HCT116 (cell line): ENCODE measurements around the gene FAM81B. TPM values are rescaled to one million over a fixed set of nuclear protein-coding genes. Genes with fewer than 3 reads are reported as not detected.

Experiments used
- ATAC-seq: fragments of 200-7000 bp; cut with Tn5 transposase; 2 replicates; pipeline ENCODE4 v1.9.1; 2020; ENCODE audit warnings: mild to moderate bottlenecking, moderate library complexity
- BruUV-seq: library from RNA; stranded (reverse); fragments of 400-500 nt; replicated peaks from 2 replicates; lab custom pipeline; 2021; lab: Mats Ljungman, UMichigan
- CTCF ChIA-PET: fragments of 300-600 bp; sonication (Branson Sonifier 250); formaldehyde crosslinking; loops from one replicate; lab custom pipeline; 2021; ENCODE audit warnings: antibody characterized with exemption; lab: Charles Lee
- POLR2A ChIA-PET: fragments of 300-600, 350-600 bp; sonication (Branson Sonifier 250); formaldehyde crosslinking; loops from one replicate; lab custom pipeline; 2021; ENCODE audit warnings: antibody characterized with exemption; lab: Charles Lee
- RAD21 ChIA-PET, 2 experiments: fragments of 300-600 bp; sonication (Branson Sonifier 250); formaldehyde crosslinking; loops; one replicate each; lab custom pipeline; 2023; ENCODE audit warnings: low total read pairs in 2 of 2; ENCODE audit not compliant: uncharacterized antibody in 2 of 2, unreplicated experiment in 2 of 2, low non-redundant PET in 1 of 2; lab: Charles Lee
- DNase-seq: peaks from one replicate; pipeline ENCODE4 v3.0.0-alpha.2; 2010; ENCODE audit warnings: low read depth, low spot score
- H2AFZ ChIP-seq: fragments of 200-600 bp; shearing (Covaris generic), sonication (generic); 2 replicates; pipeline ENCODE4 v1.6.1; 2017; ENCODE audit warnings: low read depth, mixed run types, mixed read lengths, antibody characterized with exemption, low read length; ENCODE audit not compliant: poor library complexity, severe bottlenecking
- H3K27ac ChIP-seq: 2 replicates; pipeline ENCODE4 v1.5.1; 2012; ENCODE audit warnings: low read depth, low read length
- H3K27me3 ChIP-seq: fragments of 200-600 bp; sonication (generic); 2 replicates; pipeline ENCODE4 v1.6.1; 2016; ENCODE audit warnings: mixed run types, low read length, mixed read lengths; ENCODE audit not compliant: insufficient read depth
- H3K36me3 ChIP-seq, 2 experiments: fragments of 200-500 bp in 1 of 2; fragments of 200-600 bp in 1 of 2; sonication (Bioruptor generic) in 1 of 2; sonication (generic) in 1 of 2; 2 replicates each; pipeline versions ENCODE4 v1.5.1 to v1.6.1; 2014 to 2016; ENCODE audit warnings: low read length in 2 of 2, inconsistent platforms in 1 of 2, mixed read lengths in 1 of 2, mixed run types in 1 of 2; ENCODE audit not compliant: insufficient read depth in 2 of 2, control insufficient read depth in 1 of 2
- H3K4me1 ChIP-seq, 2 experiments: fragments of 200-600 bp in 1 of 2; sonication (generic) in 1 of 2; 2 replicates each; pipeline versions ENCODE4 v1.5.1 to v1.6.1; 2012 to 2017; ENCODE audit warnings: low read length in 2 of 2, inconsistent platforms in 1 of 2, mild to moderate bottlenecking in 1 of 2, mixed read lengths in 1 of 2, mixed run types in 1 of 2, moderate library complexity in 1 of 2; ENCODE audit not compliant: insufficient read depth in 2 of 2, control insufficient read depth in 1 of 2
- H3K4me2 ChIP-seq: fragments of 200-600 bp; sonication (generic); 2 replicates; pipeline ENCODE4 v1.6.1; 2017; ENCODE audit warnings: mixed run types, low read length, mixed read lengths
- H3K4me3 ChIP-seq, 2 experiments: fragments of 200-600 bp in 1 of 2; sonication (generic) in 1 of 2; replicated peaks in 1 of 2; 2 replicates each; pipeline ENCODE4 v1.5.1; 2011 to 2016; ENCODE audit warnings: low read length in 2 of 2, control low read depth in 1 of 2, low read depth in 1 of 2, mild to moderate bottlenecking in 1 of 2, mixed read lengths in 1 of 2, mixed run types in 1 of 2
- H3K79me2 ChIP-seq: fragments of 200-600 bp; sonication (generic); 2 replicates; pipeline ENCODE4 v1.6.1; 2017; ENCODE audit warnings: mild to moderate bottlenecking, mixed run types, low read length, moderate library complexity, mixed read lengths; ENCODE audit not compliant: insufficient read depth
- H3K9ac ChIP-seq: fragments of 200-600 bp; sonication (generic); 2 replicates; pipeline ENCODE4 v1.6.1; 2016; ENCODE audit warnings: low read length, mixed read lengths
- H3K9me2 ChIP-seq: fragments of 200-600 bp; sonication (generic), shearing (Covaris generic); 2 replicates; pipeline ENCODE4 v1.6.1; 2017; ENCODE audit warnings: mixed run types, mild to moderate bottlenecking, moderate library complexity; ENCODE audit not compliant: insufficient read depth
- H3K9me3 ChIP-seq, 2 experiments: fragments of 200-500 bp in 1 of 2; fragments of 200-600 bp in 1 of 2; sonication (Bioruptor generic) in 1 of 2; sonication (generic) in 1 of 2; 2 replicates each; pipeline ENCODE4 v1.6.1; 2014 to 2017; ENCODE audit warnings: low read length in 2 of 2, mixed read lengths in 2 of 2, inconsistent platforms in 1 of 2, low read depth in 1 of 2, mild to moderate bottlenecking in 1 of 2, mixed run types in 1 of 2, moderate library complexity in 1 of 2; ENCODE audit not compliant: control insufficient read depth in 1 of 2, insufficient read depth in 1 of 2
- H4K20me1 ChIP-seq: fragments of 200-600 bp; sonication (generic), shearing (Covaris generic); 2 replicates; pipeline ENCODE4 v1.6.1; 2017; ENCODE audit warnings: mixed run types, mild to moderate bottlenecking, moderate library complexity; ENCODE audit not compliant: insufficient read depth
- CBX3 ChIP-seq: IDR thresholded peaks from 2 replicates; pipeline ENCODE4 v1.6.1; 2012; ENCODE audit warnings: low read depth
- EZH2phosphoT487 ChIP-seq: fragments of 200-600 bp; IDR thresholded peaks from 2 replicates; pipeline ENCODE4 v1.6.1; 2018; ENCODE audit warnings: antibody characterized with exemption, borderline replicate concordance
- POLR2A ChIP-seq: IDR thresholded peaks from 2 replicates; pipeline ENCODE4 v1.7.0; 2011; ENCODE audit warnings: borderline replicate concordance; ENCODE audit not compliant: insufficient read depth, insufficient read length; ENCODE audit errors: extremely low read depth
- POLR2AphosphoS5 ChIP-seq: IDR thresholded peaks from 2 replicates; pipeline ENCODE4 v1.6.1; 2011; ENCODE audit warnings: mild to moderate bottlenecking, low read depth, low read length, moderate library complexity
- REST ChIP-seq: IDR thresholded peaks from 2 replicates; pipeline ENCODE4 v1.6.1; 2012; ENCODE audit warnings: low read depth
- SIN3A ChIP-seq: IDR thresholded peaks from 2 replicates; pipeline ENCODE4 v1.6.1; 2012; ENCODE audit warnings: low read depth
- TCF7L2 ChIP-seq: IDR thresholded peaks from 2 replicates; pipeline ENCODE4 v1.7.0; 2011; ENCODE audit warnings: borderline replicate concordance, inconsistent platforms; ENCODE audit not compliant: insufficient read depth, insufficient read length; ENCODE audit errors: extremely low read depth
- ZNF274 ChIP-seq: fragments of 200-500 bp; sonication (Bioruptor generic); IDR thresholded peaks from 2 replicates; pipeline ENCODE4 v1.6.1; 2014; ENCODE audit warnings: mild to moderate bottlenecking, low read depth, low read length, inconsistent platforms
- intact Hi-C: fragments of 100-400 bp; cut with micrococcal nuclease; formaldehyde crosslinking; loops from 2 replicates; pipeline ENCODE4 v1.10.0; 2022
- total RNA-seq: library from RNA; stranded (reverse); gene quantifications from one replicate; pipeline ENCODE4 v1.2.1, GENCODE V29; 2021; ENCODE audit not compliant: unreplicated experiment
- TF ChIP-seq, protein P1 (sequence below), 3 experiments: fragments of 200-600 bp in 1 of 3; sonication (generic) in 1 of 3; IDR thresholded peaks in 2 of 3; conservative IDR thresholded peaks in 1 of 3; 2 replicates each; pipeline ENCODE4 v1.5.1; 2012 to 2017; ENCODE audit warnings: low read depth in 2 of 3, low read length in 2 of 3, antibody characterized with exemption in 1 of 3, borderline replicate concordance in 1 of 3, control low read depth in 1 of 3, mild to moderate bottlenecking in 1 of 3, mixed read lengths in 1 of 3, mixed run types in 1 of 3, moderate library complexity in 1 of 3; ENCODE audit not compliant: insufficient read depth in 1 of 3
- TF ChIP-seq, protein P2 (sequence below): IDR thresholded peaks from 2 replicates; pipeline ENCODE4 v1.6.1; 2012
- TF ChIP-seq, protein P3 (sequence below): IDR thresholded peaks from 2 replicates; pipeline ENCODE4 v1.6.1; 2011; ENCODE audit warnings: mild to moderate bottlenecking, low read length, moderate library complexity; ENCODE audit not compliant: insufficient replicate concordance; ENCODE audit errors: extremely low read depth

Gene FAM81B
- total RNA-seq, 1 experiment from 2014 or later = not detected

DNA sequence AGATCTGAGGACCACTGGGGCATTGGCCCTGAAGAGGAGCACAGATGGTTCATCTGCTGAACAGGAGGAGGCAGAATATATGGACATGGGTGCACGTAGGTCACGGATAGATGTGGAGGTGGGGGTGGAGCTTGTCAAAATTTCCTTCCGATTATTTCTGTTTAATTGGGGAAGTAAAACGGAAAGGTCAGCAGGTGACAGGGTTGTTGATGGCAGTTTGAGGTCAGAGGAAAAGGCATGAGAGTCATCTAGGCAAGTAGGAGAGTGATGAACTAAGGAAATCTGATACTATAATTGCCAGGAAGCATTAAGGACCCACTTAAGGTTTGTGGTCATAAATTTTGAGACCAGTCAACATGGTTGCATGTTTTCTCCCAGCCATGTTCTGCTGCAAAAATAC lies 8.4 kb upstream of the FAM81B start:
- no peak for DNase-seq
- intact Hi-C loops = no loop called here
- Histone ChIP-seq H3K36me3 (no peaks in the 10 kb centered on the region), H3K9ac (no peak overlapping the region), H3K4me1 (no peaks in the 10 kb centered on the region), H3K9me2 (no peaks in the 10 kb centered on the region), H3K4me2 (no peak overlapping the region), H3K9me3 (no peaks in the 10 kb centered on the region), H4K20me1 (no peaks in the 10 kb centered on the region), H2AFZ (no peak overlapping the region), H3K4me3 (no peak overlapping the region), H3K27ac (no peak overlapping the region), H3K79me2 (no peaks in the 10 kb centered on the region), H3K27me3 (no peaks in the 10 kb centered on the region)
- BruUV-seq = no TSS peak
- ChIA-PET POLR2A (no interaction called here), CTCF (no interaction called here), RAD21 (no interaction called here)
- ATAC-seq = no peak
- TF ChIP-seq ZNF274 (no peak), SIN3A (no peak), TCF7L2 (no peak), CBX3 (no peak), POLR2A (no peak), REST (no peak), EZH2phosphoT487 (no peak), POLR2AphosphoS5 (no peak)
- TF ChIP-seq, protein P1, sequence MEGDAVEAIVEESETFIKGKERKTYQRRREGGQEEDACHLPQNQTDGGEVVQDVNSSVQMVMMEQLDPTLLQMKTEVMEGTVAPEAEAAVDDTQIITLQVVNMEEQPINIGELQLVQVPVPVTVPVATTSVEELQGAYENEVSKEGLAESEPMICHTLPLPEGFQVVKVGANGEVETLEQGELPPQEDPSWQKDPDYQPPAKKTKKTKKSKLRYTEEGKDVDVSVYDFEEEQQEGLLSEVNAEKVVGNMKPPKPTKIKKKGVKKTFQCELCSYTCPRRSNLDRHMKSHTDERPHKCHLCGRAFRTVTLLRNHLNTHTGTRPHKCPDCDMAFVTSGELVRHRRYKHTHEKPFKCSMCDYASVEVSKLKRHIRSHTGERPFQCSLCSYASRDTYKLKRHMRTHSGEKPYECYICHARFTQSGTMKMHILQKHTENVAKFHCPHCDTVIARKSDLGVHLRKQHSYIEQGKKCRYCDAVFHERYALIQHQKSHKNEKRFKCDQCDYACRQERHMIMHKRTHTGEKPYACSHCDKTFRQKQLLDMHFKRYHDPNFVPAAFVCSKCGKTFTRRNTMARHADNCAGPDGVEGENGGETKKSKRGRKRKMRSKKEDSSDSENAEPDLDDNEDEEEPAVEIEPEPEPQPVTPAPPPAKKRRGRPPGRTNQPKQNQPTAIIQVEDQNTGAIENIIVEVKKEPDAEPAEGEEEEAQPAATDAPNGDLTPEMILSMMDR (IDR thresholded peaks at IDR 0.05 in 2 of 3, conservative IDR thresholded peaks at IDR 0.05 in 1 of 3; ENCODE audit: borderline replicate concordance in 1 of 3, insufficient read depth in 1 of 3, low read depth in 2 of 3, low read length in 2 of 3) = no peak
- TF ChIP-seq, protein P2, sequence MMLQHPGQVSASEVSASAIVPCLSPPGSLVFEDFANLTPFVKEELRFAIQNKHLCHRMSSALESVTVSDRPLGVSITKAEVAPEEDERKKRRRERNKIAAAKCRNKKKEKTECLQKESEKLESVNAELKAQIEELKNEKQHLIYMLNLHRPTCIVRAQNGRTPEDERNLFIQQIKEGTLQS = no peak
- TF ChIP-seq, protein P3, sequence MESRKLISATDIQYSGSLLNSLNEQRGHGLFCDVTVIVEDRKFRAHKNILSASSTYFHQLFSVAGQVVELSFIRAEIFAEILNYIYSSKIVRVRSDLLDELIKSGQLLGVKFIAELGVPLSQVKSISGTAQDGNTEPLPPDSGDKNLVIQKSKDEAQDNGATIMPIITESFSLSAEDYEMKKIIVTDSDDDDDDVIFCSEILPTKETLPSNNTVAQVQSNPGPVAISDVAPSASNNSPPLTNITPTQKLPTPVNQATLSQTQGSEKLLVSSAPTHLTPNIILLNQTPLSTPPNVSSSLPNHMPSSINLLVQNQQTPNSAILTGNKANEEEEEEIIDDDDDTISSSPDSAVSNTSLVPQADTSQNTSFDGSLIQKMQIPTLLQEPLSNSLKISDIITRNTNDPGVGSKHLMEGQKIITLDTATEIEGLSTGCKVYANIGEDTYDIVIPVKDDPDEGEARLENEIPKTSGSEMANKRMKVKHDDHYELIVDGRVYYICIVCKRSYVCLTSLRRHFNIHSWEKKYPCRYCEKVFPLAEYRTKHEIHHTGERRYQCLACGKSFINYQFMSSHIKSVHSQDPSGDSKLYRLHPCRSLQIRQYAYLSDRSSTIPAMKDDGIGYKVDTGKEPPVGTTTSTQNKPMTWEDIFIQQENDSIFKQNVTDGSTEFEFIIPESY = no peak
